OCI-LY3 (cell line): ENCODE results near the gene PDHX.

Experiments
- H2AFZ ChIP-seq: fragments of 200-600, 300-600 bp; shearing (Covaris generic); 2 replicates; pipeline ENCODE4 v1.6.0; 2014; ENCODE audit warnings: antibody characterized with exemption, low read depth, low read length
- H3K27ac ChIP-seq: fragments of 200-600, 300-600 bp; sonication (generic); 2 replicates; pipeline ENCODE4 v1.5.1; 2014; ENCODE audit warnings: mild to moderate bottlenecking, low read length, moderate library complexity, mixed read lengths
- H3K27me3 ChIP-seq: fragments of 200-600, 300-600 bp; sonication (generic); 2 replicates; pipeline ENCODE4 v1.6.1; 2014; ENCODE audit warnings: low read depth, low read length, mixed read lengths
- H3K36me3 ChIP-seq: fragments of 200-600, 300-600 bp; sonication (generic); replicated peaks from 2 replicates; pipeline ENCODE3; 2014; ENCODE audit warnings: low read depth, low read length, mixed read lengths
- H3K4me1 ChIP-seq: fragments of 300-600, 200-600 bp; sonication (generic); 2 replicates; pipeline ENCODE4 v1.6.1; 2014; ENCODE audit warnings: low read length, mixed read lengths
- H3K4me2 ChIP-seq: fragments of 200-600, 300-600 bp; sonication (generic); 2 replicates; pipeline ENCODE4 v1.6.1; 2014; ENCODE audit warnings: low read length, mixed read lengths
- H3K4me3 ChIP-seq: fragments of 300-600, 200-600 bp; sonication (generic); 2 replicates; pipeline ENCODE4 v1.5.1; 2014; ENCODE audit warnings: antibody characterized with exemption, mild to moderate bottlenecking, low read length, moderate library complexity
- H3K79me2 ChIP-seq: fragments of 300-600, 200-600 bp; shearing (Covaris generic); 2 replicates; pipeline ENCODE4 v1.6.1; 2014; ENCODE audit warnings: mild to moderate bottlenecking, low read length, mixed read lengths
- H3K9ac ChIP-seq: fragments of 300-600, 200-600 bp; shearing (Covaris generic); 2 replicates; pipeline ENCODE4 v1.6.0; 2014; ENCODE audit warnings: mild to moderate bottlenecking, low read length, moderate library complexity
- H3K9me3 ChIP-seq: fragments of 200-600, 300-600 bp; shearing (Covaris generic); 2 replicates; pipeline ENCODE4 v1.6.1; 2014; ENCODE audit warnings: low read length, mixed read lengths; ENCODE audit not compliant: insufficient read depth
- H4K20me1 ChIP-seq: fragments of 200-600, 300-600 bp; sonication (generic); 2 replicates; pipeline ENCODE4 v1.6.1; 2016; ENCODE audit warnings: low read length, mixed read lengths; ENCODE audit not compliant: insufficient read depth
- EZH2phosphoT487 ChIP-seq: fragments of 200-600 bp; shearing (Covaris generic); IDR thresholded peaks from 2 replicates; pipeline ENCODE4 v1.6.1; 2018; ENCODE audit warnings: antibody characterized with exemption, mixed run types, low read depth
- TF ChIP-seq, protein P1 (sequence below): fragments of 200-600, 300-600 bp; sonication (generic); IDR thresholded peaks from 2 replicates; pipeline ENCODE4 v1.5.1; 2014; ENCODE audit warnings: antibody characterized with exemption, low read length, low read depth

Gene PDHX

DNA sequence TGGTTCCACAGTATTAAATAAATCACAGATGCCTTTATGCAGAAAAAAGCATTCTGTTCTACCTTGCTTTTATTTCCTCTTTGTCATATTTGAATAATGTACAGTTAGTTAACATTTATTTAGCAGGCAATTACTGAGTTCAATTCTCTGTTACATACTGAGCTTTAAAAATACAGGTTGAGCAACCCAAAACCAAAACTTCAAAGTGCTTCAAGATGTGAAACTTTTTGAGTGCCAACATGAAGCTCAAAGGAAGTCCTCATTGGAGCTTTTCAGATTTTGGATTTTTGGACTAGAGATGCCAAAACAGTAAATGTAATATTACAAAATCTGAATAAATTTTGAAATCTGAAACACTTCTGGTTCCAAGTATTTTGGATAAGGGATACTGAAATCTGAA is 54.1 kb downstream of the PDHX start:
- no peak overlapping the region for H3K4me2 ChIP-seq
- no peak overlapping the region for H3K27ac ChIP-seq
- no peak overlapping the region for H2AFZ ChIP-seq
- no peak overlapping the region for H3K4me3 ChIP-seq
- H3K9me3 ChIP-seq = no peaks in the 10 kb centered on the region
- no peak overlapping the region for H3K9ac ChIP-seq
- H3K36me3 ChIP-seq = peaks cover 8% of the 10 kb centered on the region
- TF ChIP-seq EZH2phosphoT487 = no peak
- TF ChIP-seq, protein P1, sequence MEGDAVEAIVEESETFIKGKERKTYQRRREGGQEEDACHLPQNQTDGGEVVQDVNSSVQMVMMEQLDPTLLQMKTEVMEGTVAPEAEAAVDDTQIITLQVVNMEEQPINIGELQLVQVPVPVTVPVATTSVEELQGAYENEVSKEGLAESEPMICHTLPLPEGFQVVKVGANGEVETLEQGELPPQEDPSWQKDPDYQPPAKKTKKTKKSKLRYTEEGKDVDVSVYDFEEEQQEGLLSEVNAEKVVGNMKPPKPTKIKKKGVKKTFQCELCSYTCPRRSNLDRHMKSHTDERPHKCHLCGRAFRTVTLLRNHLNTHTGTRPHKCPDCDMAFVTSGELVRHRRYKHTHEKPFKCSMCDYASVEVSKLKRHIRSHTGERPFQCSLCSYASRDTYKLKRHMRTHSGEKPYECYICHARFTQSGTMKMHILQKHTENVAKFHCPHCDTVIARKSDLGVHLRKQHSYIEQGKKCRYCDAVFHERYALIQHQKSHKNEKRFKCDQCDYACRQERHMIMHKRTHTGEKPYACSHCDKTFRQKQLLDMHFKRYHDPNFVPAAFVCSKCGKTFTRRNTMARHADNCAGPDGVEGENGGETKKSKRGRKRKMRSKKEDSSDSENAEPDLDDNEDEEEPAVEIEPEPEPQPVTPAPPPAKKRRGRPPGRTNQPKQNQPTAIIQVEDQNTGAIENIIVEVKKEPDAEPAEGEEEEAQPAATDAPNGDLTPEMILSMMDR = no peak
- no peaks in the 10 kb centered on the region for H4K20me1 ChIP-seq
- no peaks in the 10 kb centered on the region for H3K27me3 ChIP-seq
- H3K79me2 ChIP-seq = no peaks in the 10 kb centered on the region
- no peaks in the 10 kb centered on the region for H3K4me1 ChIP-seq

DNA sequence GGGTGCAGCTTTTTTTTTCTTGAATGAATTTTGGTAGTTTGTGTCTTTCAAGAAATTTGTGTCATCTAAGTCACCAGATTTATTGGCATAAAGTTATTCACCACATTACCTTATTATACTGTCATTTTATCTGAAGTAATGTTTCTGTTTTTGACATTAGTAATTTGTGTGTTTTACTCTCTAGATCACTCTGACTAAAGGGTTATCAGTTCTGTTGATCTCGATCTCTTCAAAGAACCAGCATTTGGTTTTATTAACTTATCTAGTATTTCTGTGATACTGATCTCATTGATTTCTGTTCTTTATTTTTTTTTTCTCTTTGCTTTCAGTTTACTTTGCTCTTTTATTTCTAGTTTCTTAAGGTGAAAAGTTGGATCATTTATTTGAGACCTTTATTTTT is 55.5 kb downstream of the PDHX start:
- no peak overlapping the region for H3K4me3 ChIP-seq
- no peaks in the 10 kb centered on the region for H3K27me3 ChIP-seq
- H3K36me3 ChIP-seq = peaks cover 5% of the 10 kb centered on the region
- no peak overlapping the region for H3K9ac ChIP-seq
- no peak overlapping the region for H3K27ac ChIP-seq
- no peaks in the 10 kb centered on the region for H4K20me1 ChIP-seq
- H3K79me2 ChIP-seq = no peaks in the 10 kb centered on the region
- no peak overlapping the region for H3K4me2 ChIP-seq
- H3K9me3 ChIP-seq = no peaks in the 10 kb centered on the region
- no peaks in the 10 kb centered on the region for H3K4me1 ChIP-seq
- H2AFZ ChIP-seq = no peak overlapping the region
- no peak for TF ChIP-seq EZH2phosphoT487
- TF ChIP-seq, protein P1 = no peak

DNA sequence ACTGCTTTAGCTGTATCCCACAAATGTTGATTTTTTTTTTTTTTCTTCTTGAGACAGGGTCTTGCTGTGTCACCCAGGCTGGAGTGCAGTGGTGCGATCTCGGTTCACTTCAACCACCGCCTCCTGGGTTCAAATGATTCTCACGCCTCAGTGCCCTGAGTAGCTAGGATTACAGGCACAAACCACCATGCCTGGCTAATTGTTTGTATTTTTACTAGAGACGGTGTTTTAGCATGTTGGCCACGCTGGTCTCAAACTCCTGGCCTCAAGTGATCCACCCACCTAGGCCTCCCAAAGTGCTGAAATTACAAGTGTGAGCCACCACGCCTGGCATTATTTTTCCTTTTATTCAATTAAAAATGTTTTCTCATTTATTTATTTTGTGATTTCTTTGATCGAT is 55.9 kb downstream of the PDHX start:
- H3K4me2 ChIP-seq = no peak overlapping the region
- no peak overlapping the region for H3K9ac ChIP-seq
- peaks cover 5% of the 10 kb centered on the region for H3K36me3 ChIP-seq
- H3K79me2 ChIP-seq = no peaks in the 10 kb centered on the region
- H3K27ac ChIP-seq = no peak overlapping the region
- no peaks in the 10 kb centered on the region for H3K27me3 ChIP-seq
- H2AFZ ChIP-seq = no peak overlapping the region
- H4K20me1 ChIP-seq = no peaks in the 10 kb centered on the region
- H3K4me3 ChIP-seq = no peak overlapping the region
- no peaks in the 10 kb centered on the region for H3K9me3 ChIP-seq
- no peaks in the 10 kb centered on the region for H3K4me1 ChIP-seq
- no peak for TF ChIP-seq EZH2phosphoT487
- TF ChIP-seq, protein P1 = no peak

DNA sequence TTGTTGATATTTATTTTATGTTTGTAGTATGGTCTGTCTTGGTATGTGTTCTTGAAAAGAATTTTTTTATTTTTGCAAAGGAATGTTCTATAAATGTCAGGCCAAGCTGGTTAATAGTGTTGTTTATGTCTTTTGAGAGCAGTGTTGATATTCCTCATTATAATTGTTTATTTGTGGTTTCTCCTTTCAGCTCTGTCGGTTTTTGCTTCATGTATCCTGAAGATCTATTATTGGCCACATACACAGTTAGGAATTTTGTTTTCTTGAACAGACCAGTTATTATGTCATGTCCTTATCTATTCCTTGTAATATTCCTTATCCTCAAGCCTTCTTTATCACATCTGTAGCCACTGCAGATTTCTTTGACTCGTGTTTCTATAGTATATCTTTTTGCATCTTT is 56.5 kb downstream of the PDHX start:
- Histone ChIP-seq H3K9ac (no peak overlapping the region), H4K20me1 (no peaks in the 10 kb centered on the region), H3K27me3 (no peaks in the 10 kb centered on the region), H2AFZ (no peak overlapping the region), H3K79me2 (no peaks in the 10 kb centered on the region), H3K4me3 (no peak overlapping the region), H3K27ac (no peak overlapping the region), H3K4me1 (no peaks in the 10 kb centered on the region), H3K4me2 (no peak overlapping the region), H3K36me3 (peaks cover 5% of the 10 kb centered on the region), H3K9me3 (no peaks in the 10 kb centered on the region)
- TF ChIP-seq, protein P1 = no peak
- no peak for TF ChIP-seq EZH2phosphoT487
